ENCODE data around the gene WDR46. TPM values are rescaled to one million over a fixed set of nuclear protein-coding genes. Genes with fewer than 3 reads are reported as not detected.

Gene WDR46
- total and polyA plus RNA-seq, 8 donors: 17.7 to 96.8 (median 27.5) TPM

- no peaks in the 10 kb centered on the region for H3K9me3 ChIP-seq
- H3K36me3 ChIP-seq: no peaks in the 10 kb centered on the region
- TF ChIP-seq CTCF (IDR thresholded peaks at IDR 0.05): no peak
- FAIRE-seq (no peak), DNase-seq (no peak), ATAC-seq (no peak)
- 80 to 87% methylated on average over 10 of the region's 10 CpGs for WGBS, 2 donors
- no peaks in the 10 kb centered on the region for H3K27me3 ChIP-seq
- H3K27ac ChIP-seq: no peak overlapping the region
- H3K4me3 ChIP-seq: no peak overlapping the region
- no peaks in the 10 kb centered on the region for H3K4me1 ChIP-seq
- intact Hi-C loops (cut with DNase I): no loop called here
These were observed 41.7 kb upstream of the WDR46 start for GRCh38 chr6:33330736-33331135.

GRCh38 chr6:33329058-33329457 lies 40.0 kb upstream of the WDR46 start:
- no peaks in the 10 kb centered on the region for H3K27me3 ChIP-seq
- 39 to 40% methylated on average over 5 of the region's 5 CpGs for WGBS, 2 donors
- no peak overlapping the region for H3K27ac ChIP-seq
- no peak for TF ChIP-seq CTCF (IDR thresholded peaks at IDR 0.05)
- peaks cover 0 to under 1% (median 0%) of the 10 kb centered on the region in 3 donors for H3K4me1 ChIP-seq
- DNase-seq (no peak), ATAC-seq (no peak), FAIRE-seq (no peak)
- H3K4me3 ChIP-seq: no peak overlapping the region
- no peaks in the 10 kb centered on the region for H3K9me3 ChIP-seq
- no peaks in the 10 kb centered on the region for H3K36me3 ChIP-seq
- intact Hi-C loops (cut with DNase I): no loop called here

GRCh38 chr6:33324125-33324524 lies 35.1 kb upstream of the WDR46 start:
- TF ChIP-seq CTCF (IDR thresholded peaks at IDR 0.05): no peak
- intact Hi-C loops (cut with DNase I): no loop called here
- no peaks in the 10 kb centered on the region for H3K27me3 ChIP-seq
- H3K4me1 ChIP-seq: peaks cover 0 to 27% (median 8%) of the 10 kb centered on the region in 3 donors
- 19 to 24% methylated on average over 7 of the region's 7 CpGs for WGBS, 2 donors
- peaks cover 0 to 19% (median 0%) of the 10 kb centered on the region in 3 donors for H3K36me3 ChIP-seq
- H3K9me3 ChIP-seq: no peaks in the 10 kb centered on the region
- ATAC-seq (no peak), DNase-seq (no peak), FAIRE-seq (no peak)
- peak overlapping the region; percentile 73 to 76 (median 75) for H3K27ac ChIP-seq
- H3K4me3 ChIP-seq: peak overlapping the region in 3 of 4 donors; percentile 18 to 65 (median 51)

- Histone ChIP-seq H3K36me3 (peaks cover 0 to 19% (median 0%) of the 10 kb centered on the region in 3 donors), H3K4me3 (peak overlapping the region; percentile 18 to 65 (median 46)), H3K9me3 (no peaks in the 10 kb centered on the region), H3K27me3 (no peaks in the 10 kb centered on the region), H3K4me1 (peaks cover 0 to 31% (median 8%) of the 10 kb centered on the region in 3 donors), H3K27ac (peak overlapping the region; percentile 73 to 76 (median 75))
- WGBS, 2 donors: 1 to 2% methylated on average over 12 of the region's 12 CpGs
- FAIRE-seq (no peak), ATAC-seq (peak in 3 of 4 donors; percentile 0 to 6 (median 1)), DNase-seq (peak in 1 of 6 donors; percentile 53)
- intact Hi-C loops (cut with DNase I): no loop called here
- TF ChIP-seq CTCF (IDR thresholded peaks at IDR 0.05): no peak
These were observed 34.5 kb upstream of the WDR46 start for GRCh38 chr6:33323623-33323948.

GRCh38 chr6:33321227-33321626 lies 32.2 kb upstream of the WDR46 start:
- H3K27me3 ChIP-seq: no peaks in the 10 kb centered on the region
- H3K36me3 ChIP-seq: peaks cover 0 to 19% (median 0%) of the 10 kb centered on the region in 3 donors
- peaks cover 0 to 43% (median 12%) of the 10 kb centered on the region in 3 donors for H3K4me1 ChIP-seq
- WGBS, 2 donors: 72 to 78% methylated on average over 9 of the region's 9 CpGs
- peak overlapping the region in 1 of 4 donors; percentile 45 for H3K27ac ChIP-seq
- no peak for FAIRE-seq
- intact Hi-C loops (cut with DNase I): no loop called here
- TF ChIP-seq CTCF (IDR thresholded peaks at IDR 0.05): no peak
- DNase-seq: peak in 1 of 6 donors; percentile 21
- peak overlapping the region in 1 of 4 donors; percentile 65 for H3K4me3 ChIP-seq
- H3K9me3 ChIP-seq: no peaks in the 10 kb centered on the region
- ATAC-seq: no peak
